ENCODE data around the gene AIFM3. TPM values are rescaled to one million over a fixed set of nuclear protein-coding genes. Genes with fewer than 3 reads are reported as not detected.

AIFM3 gene
- total and polyA plus RNA-seq, 2 of the 13 experiments (the other 11 are each of a cell fraction or from before 2014, with no cell fraction given) = 9.0 to 15.3 TPM

- TF ChIP-seq, protein P1, sequence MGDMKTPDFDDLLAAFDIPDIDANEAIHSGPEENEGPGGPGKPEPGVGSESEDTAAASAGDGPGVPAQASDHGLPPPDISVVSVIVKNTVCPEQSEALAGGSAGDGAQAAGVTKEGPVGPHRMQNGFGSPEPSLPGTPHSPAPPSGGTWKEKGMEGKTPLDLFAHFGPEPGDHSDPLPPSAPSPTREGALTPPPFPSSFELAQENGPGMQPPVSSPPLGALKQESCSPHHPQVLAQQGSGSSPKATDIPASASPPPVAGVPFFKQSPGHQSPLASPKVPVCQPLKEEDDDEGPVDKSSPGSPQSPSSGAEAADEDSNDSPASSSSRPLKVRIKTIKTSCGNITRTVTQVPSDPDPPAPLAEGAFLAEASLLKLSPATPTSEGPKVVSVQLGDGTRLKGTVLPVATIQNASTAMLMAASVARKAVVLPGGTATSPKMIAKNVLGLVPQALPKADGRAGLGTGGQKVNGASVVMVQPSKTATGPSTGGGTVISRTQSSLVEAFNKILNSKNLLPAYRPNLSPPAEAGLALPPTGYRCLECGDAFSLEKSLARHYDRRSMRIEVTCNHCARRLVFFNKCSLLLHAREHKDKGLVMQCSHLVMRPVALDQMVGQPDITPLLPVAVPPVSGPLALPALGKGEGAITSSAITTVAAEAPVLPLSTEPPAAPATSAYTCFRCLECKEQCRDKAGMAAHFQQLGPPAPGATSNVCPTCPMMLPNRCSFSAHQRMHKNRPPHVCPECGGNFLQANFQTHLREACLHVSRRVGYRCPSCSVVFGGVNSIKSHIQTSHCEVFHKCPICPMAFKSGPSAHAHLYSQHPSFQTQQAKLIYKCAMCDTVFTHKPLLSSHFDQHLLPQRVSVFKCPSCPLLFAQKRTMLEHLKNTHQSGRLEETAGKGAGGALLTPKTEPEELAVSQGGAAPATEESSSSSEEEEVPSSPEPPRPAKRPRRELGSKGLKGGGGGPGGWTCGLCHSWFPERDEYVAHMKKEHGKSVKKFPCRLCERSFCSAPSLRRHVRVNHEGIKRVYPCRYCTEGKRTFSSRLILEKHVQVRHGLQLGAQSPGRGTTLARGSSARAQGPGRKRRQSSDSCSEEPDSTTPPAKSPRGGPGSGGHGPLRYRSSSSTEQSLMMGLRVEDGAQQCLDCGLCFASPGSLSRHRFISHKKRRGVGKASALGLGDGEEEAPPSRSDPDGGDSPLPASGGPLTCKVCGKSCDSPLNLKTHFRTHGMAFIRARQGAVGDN (CRISPR knock-in tag; IDR thresholded peaks at IDR 0.05) = peak; percentile 99
- TF ChIP-seq NFE2L2 (IDR thresholded peaks at IDR 0.05; ENCODE audit: low read length) = no peak
- no peak for TF ChIP-seq XRCC5 (optimal IDR thresholded peaks at IDR 0.05; ENCODE audit: low read length)
- no peak for TF ChIP-seq SNRNP70 (IDR thresholded peaks at IDR 0.05; ENCODE audit: low read depth, low read length)
- TF ChIP-seq ZNF275 (CRISPR knock-in tag; IDR thresholded peaks at IDR 0.05; ENCODE audit: borderline replicate concordance) = no peak; the same call in 1 of the 2 replicates
- TF ChIP-seq ZNF224 (CRISPR knock-in tag; IDR thresholded peaks at IDR 0.05) = peak; percentile 96
- peak; percentile 87; the same call in 1 of the 2 replicates for TF ChIP-seq HIVEP1 (CRISPR knock-in tag; IDR thresholded peaks at IDR 0.05)
- no peak for TF ChIP-seq ZMYM2 (CRISPR knock-in tag; IDR thresholded peaks at IDR 0.05)
- TF ChIP-seq GLI4 (CRISPR knock-in tag; IDR thresholded peaks at IDR 0.05; ENCODE audit: borderline replicate concordance) = peak; percentile 64; the same call in 1 of the 2 replicates
- 0 out of 2 replicates have a peak, but pooled peaks have one; percentile 37 for TF ChIP-seq ISX (CRISPR knock-in tag; conservative IDR thresholded peaks at IDR 0.05)
- TF ChIP-seq HHEX (CRISPR knock-in tag; IDR thresholded peaks at IDR 0.05) = no peak
- no peak for TF ChIP-seq MBNL3 (CRISPR knock-in tag; conservative IDR thresholded peaks at IDR 0.05)
- TF ChIP-seq MIXL1 (CRISPR knock-in tag; IDR thresholded peaks at IDR 0.05) = peak; percentile 64; the same call in 1 of the 2 replicates
- no peak for TF ChIP-seq NFATC3 (CRISPR knock-in tag; IDR thresholded peaks at IDR 0.05)
- peak; percentile 85; the same call in 1 of the 2 replicates for TF ChIP-seq NAIF1 (CRISPR knock-in tag; IDR thresholded peaks at IDR 0.05; ENCODE audit: borderline replicate concordance)
- TF ChIP-seq ZBTB38 (CRISPR knock-in tag; IDR thresholded peaks at IDR 0.05) = no peak
- TF ChIP-seq HNF4G (IDR thresholded peaks at IDR 0.05; ENCODE audit: borderline replicate concordance, low read depth, low read length) = 0 out of 2 replicates have a peak, but pooled peaks have one; percentile 9
- 0 out of 2 replicates have a peak, but pooled peaks have one; percentile 16 for TF ChIP-seq HNF4G (CRISPR knock-in tag; IDR thresholded peaks at IDR 0.05; ENCODE audit: borderline replicate concordance, low read depth)
- TF ChIP-seq SAFB2 (CRISPR knock-in tag; IDR thresholded peaks at IDR 0.05; ENCODE audit: borderline replicate concordance, low read depth) = 0 out of 2 replicates have a peak, but pooled peaks have one; percentile 27
- TF ChIP-seq, protein P2, sequence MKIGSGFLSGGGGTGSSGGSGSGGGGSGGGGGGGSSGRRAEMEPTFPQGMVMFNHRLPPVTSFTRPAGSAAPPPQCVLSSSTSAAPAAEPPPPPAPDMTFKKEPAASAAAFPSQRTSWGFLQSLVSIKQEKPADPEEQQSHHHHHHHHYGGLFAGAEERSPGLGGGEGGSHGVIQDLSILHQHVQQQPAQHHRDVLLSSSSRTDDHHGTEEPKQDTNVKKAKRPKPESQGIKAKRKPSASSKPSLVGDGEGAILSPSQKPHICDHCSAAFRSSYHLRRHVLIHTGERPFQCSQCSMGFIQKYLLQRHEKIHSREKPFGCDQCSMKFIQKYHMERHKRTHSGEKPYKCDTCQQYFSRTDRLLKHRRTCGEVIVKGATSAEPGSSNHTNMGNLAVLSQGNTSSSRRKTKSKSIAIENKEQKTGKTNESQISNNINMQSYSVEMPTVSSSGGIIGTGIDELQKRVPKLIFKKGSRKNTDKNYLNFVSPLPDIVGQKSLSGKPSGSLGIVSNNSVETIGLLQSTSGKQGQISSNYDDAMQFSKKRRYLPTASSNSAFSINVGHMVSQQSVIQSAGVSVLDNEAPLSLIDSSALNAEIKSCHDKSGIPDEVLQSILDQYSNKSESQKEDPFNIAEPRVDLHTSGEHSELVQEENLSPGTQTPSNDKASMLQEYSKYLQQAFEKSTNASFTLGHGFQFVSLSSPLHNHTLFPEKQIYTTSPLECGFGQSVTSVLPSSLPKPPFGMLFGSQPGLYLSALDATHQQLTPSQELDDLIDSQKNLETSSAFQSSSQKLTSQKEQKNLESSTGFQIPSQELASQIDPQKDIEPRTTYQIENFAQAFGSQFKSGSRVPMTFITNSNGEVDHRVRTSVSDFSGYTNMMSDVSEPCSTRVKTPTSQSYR (CRISPR knock-in tag; IDR thresholded peaks at IDR 0.05; ENCODE audit: borderline replicate concordance) = no peak
- TF ChIP-seq RBAK (CRISPR knock-in tag; IDR thresholded peaks at IDR 0.05) = peak; percentile 50; the same call in 1 of the 2 replicates
- peak; percentile 74; the same call in 1 of the 2 replicates for TF ChIP-seq ZFP82 (CRISPR knock-in tag; IDR thresholded peaks at IDR 0.05; ENCODE audit: borderline replicate concordance)
Measured at GRCh38 chr22:21001601-21002325, 34.7 kb downstream of the AIFM3 start, which contains the start of gene THAP7 (continued).
